Retinal pigment epithelial cell (primary cell): ENCODE results near the gene GTPBP4.
"Not testable (repeated sequence)": the region's sequence is repeated elsewhere in the genome, so short reads cannot be mapped to it uniquely, and the experiment has no call there.

Source experiments
- DNase-seq: peaks from one replicate; pipeline ENCODE4 v3.0.0-alpha.2; 2010; ENCODE audit warnings: low read depth
- H3K4me3 ChIP-seq: 2 replicates; pipeline ENCODE4 v1.5.1; 2011; ENCODE audit warnings: mild to moderate bottlenecking, low read length, control low read depth, moderate library complexity
- CTCF ChIP-seq: conservative IDR thresholded peaks from 2 replicates; pipeline ENCODE4 v1.5.1; 2011; ENCODE audit warnings: low read depth, low read length, control low read depth, inconsistent platforms

Gene GTPBP4

GRCh38 chr10:1064964-1065247, 76.7 kb downstream of the GTPBP4 start:
- DNase-seq, result no peak
- no peak overlapping the region for H3K4me3 ChIP-seq
- TF ChIP-seq CTCF, result no peak

GRCh38 chr10:1066734-1067133, 78.5 kb downstream of the GTPBP4 start:
- H3K4me3 ChIP-seq, DNase-seq: not testable (repeated sequence)

GRCh38 chr10:1068380-1069361, 80.4 kb downstream of the GTPBP4 start:
- DNase-seq, result no peak
- H3K4me3 ChIP-seq, result no peak overlapping the region
- no peak for TF ChIP-seq CTCF
